GM12878 (cell line): ENCODE results near the gene ANKRD13C.
"Not testable (repeated sequence)": the region's sequence is repeated elsewhere in the genome, so short reads cannot be mapped to it uniquely, and the experiment has no call there.

Experiments
- EP300 ChIP-seq, 2 experiments: fragments of 150-350 bp in 1 of 2; IDR thresholded peaks; 2 replicates each; pipeline ENCODE4 v1.6.1; 2011 to 2012; ENCODE audit warnings: low read depth in 2 of 2, low read length in 2 of 2, borderline replicate concordance in 1 of 2, improper control_type of control experiment in 1 of 2, inconsistent platforms in 1 of 2; ENCODE audit not compliant: control insufficient read depth in 1 of 2
- EZH2 ChIP-seq: IDR thresholded peaks from 2 replicates; pipeline ENCODE4 v1.6.1; 2012; ENCODE audit warnings: low read depth, mild to moderate bottlenecking, control low read depth, inconsistent platforms, low read length, borderline replicate concordance; ENCODE audit not compliant: control insufficient read depth
- POLR2A ChIP-seq: IDR thresholded peaks from 2 replicates; pipeline ENCODE4 v1.6.1; 2011; ENCODE audit warnings: low read depth, mild to moderate bottlenecking, low read length
- STAT1 ChIP-seq: fragments of 450-650 bp; conservative IDR thresholded peaks from 2 replicates; pipeline ENCODE4 v1.6.1; 2014; ENCODE audit warnings: antibody characterized with exemption, mild to moderate bottlenecking
- SUPT20H ChIP-seq: IDR thresholded peaks from 2 replicates; pipeline ENCODE4 v1.6.1; 2011; ENCODE audit warnings: low read depth, mild to moderate bottlenecking, low read length, moderate library complexity, borderline replicate concordance; ENCODE audit not compliant: control insufficient read depth
- TAF1 ChIP-seq: IDR thresholded peaks from 2 replicates; pipeline ENCODE4 v1.6.1; 2011; ENCODE audit warnings: mild to moderate bottlenecking, low read depth, low read length, borderline replicate concordance
- YY1 ChIP-seq: IDR thresholded peaks from 2 replicates; pipeline ENCODE4 v1.6.1; 2011; ENCODE audit warnings: low read depth, mild to moderate bottlenecking, low read length
- ZZZ3 ChIP-seq: IDR thresholded peaks from 2 replicates; pipeline ENCODE4 v1.6.1; 2011; ENCODE audit warnings: low read depth; ENCODE audit not compliant: control insufficient read depth, insufficient read length
- TF ChIP-seq, protein P1 (sequence below), 3 experiments: IDR thresholded peaks in 2 of 3; conservative IDR thresholded peaks in 1 of 3; 2 replicates each; pipeline ENCODE4 v1.5.1; 2011; ENCODE audit warnings: low read depth in 3 of 3, low read length in 3 of 3, mild to moderate bottlenecking in 3 of 3, control low read depth in 2 of 3, moderate library complexity in 2 of 3, inconsistent platforms in 1 of 3, mixed read lengths in 1 of 3; ENCODE audit not compliant: control insufficient read depth in 2 of 3, insufficient read depth in 1 of 3; ENCODE audit errors: extremely low read depth in 1 of 3

DNA sequence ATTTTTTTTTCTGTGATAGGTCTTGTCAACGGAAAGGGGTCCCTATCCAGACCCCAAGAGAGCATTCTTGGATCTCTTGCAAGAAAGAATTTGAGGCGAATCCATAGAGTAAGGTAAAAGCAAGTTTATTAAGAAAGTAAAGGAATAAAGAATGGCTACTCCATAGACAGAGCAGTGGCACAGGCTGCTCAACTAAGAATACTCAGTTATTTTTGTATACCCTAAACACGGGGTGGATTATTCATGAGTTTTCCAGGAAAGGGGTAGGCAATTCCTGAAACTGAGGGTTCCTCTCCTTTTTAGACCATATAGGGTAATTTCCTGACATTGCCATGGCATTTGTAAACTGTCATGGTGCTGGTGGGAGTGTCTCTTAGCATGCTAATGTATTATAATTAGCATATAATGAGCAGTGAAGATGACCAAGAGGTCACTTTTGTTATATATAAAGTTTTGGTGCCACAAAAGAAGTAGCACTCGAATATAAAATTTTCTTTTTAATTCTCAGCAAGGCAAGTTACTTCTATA, 12.0 kb upstream of the ANKRD13C start:
- TF ChIP-seq YY1; EZH2; STAT1; ZZZ3; SUPT20H; EP300 (IDR thresholded peaks at IDR 0.05; ENCODE audit: borderline replicate concordance in 1 of 2, control insufficient read depth in 1 of 2, low read depth in 2 of 2, low read length in 2 of 2); POLR2A; TAF1: not testable (repeated sequence)
- TF ChIP-seq, protein P1, sequence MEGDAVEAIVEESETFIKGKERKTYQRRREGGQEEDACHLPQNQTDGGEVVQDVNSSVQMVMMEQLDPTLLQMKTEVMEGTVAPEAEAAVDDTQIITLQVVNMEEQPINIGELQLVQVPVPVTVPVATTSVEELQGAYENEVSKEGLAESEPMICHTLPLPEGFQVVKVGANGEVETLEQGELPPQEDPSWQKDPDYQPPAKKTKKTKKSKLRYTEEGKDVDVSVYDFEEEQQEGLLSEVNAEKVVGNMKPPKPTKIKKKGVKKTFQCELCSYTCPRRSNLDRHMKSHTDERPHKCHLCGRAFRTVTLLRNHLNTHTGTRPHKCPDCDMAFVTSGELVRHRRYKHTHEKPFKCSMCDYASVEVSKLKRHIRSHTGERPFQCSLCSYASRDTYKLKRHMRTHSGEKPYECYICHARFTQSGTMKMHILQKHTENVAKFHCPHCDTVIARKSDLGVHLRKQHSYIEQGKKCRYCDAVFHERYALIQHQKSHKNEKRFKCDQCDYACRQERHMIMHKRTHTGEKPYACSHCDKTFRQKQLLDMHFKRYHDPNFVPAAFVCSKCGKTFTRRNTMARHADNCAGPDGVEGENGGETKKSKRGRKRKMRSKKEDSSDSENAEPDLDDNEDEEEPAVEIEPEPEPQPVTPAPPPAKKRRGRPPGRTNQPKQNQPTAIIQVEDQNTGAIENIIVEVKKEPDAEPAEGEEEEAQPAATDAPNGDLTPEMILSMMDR (IDR thresholded peaks at IDR 0.05 in 2 of 3, conservative IDR thresholded peaks at IDR 0.05 in 1 of 3; ENCODE audit: control insufficient read depth in 2 of 3, extremely low read depth in 1 of 3, insufficient read depth in 1 of 3, low read depth in 3 of 3, low read length in 3 of 3): not testable (repeated sequence)
